Measurements from ENCODE around the gene DYSF. TPM values are rescaled to one million over a fixed set of nuclear protein-coding genes. Genes with fewer than 3 reads are reported as not detected.

DYSF gene
- total and polyA plus RNA-seq, 9 donors = 2.3 to 16.5 (median 5.1) TPM

GRCh38 chr2:71510196-71510807 lies 56.9 kb downstream of the DYSF start:
- 16 to 19% (median 17%) methylated on average over 6 of the region's 6 CpGs for WGBS, 3 donors
- H3K9me3 ChIP-seq = no peaks in the 10 kb centered on the region
- no peak overlapping the region for H3K27ac ChIP-seq
- DNase-seq = peak; percentile 44 to 72 (median 65)
- H3K36me3 ChIP-seq = no peaks in the 10 kb centered on the region
- intact Hi-C loops (cut with DNase I) = loop anchor here in 2 of 4 donors (5.0 to 10.0 kb wide), 2 partner anchors 208 to 216 kb away; no protein-coding TSS in a partner anchor
- no peaks in the 10 kb centered on the region for H3K27me3 ChIP-seq
- H3K4me3 ChIP-seq = no peak overlapping the region
- TF ChIP-seq, protein P1, sequence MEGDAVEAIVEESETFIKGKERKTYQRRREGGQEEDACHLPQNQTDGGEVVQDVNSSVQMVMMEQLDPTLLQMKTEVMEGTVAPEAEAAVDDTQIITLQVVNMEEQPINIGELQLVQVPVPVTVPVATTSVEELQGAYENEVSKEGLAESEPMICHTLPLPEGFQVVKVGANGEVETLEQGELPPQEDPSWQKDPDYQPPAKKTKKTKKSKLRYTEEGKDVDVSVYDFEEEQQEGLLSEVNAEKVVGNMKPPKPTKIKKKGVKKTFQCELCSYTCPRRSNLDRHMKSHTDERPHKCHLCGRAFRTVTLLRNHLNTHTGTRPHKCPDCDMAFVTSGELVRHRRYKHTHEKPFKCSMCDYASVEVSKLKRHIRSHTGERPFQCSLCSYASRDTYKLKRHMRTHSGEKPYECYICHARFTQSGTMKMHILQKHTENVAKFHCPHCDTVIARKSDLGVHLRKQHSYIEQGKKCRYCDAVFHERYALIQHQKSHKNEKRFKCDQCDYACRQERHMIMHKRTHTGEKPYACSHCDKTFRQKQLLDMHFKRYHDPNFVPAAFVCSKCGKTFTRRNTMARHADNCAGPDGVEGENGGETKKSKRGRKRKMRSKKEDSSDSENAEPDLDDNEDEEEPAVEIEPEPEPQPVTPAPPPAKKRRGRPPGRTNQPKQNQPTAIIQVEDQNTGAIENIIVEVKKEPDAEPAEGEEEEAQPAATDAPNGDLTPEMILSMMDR (IDR thresholded peaks at IDR 0.05) = peak; percentile 62 to 68 (median 67)
- TF ChIP-seq POLR2A (IDR thresholded peaks at IDR 0.05) (no peak), EP300 (IDR thresholded peaks at IDR 0.05) (no peak)
- no peaks in the 10 kb centered on the region for H3K4me1 ChIP-seq (ENCODE audit: insufficient read depth)

DNA sequence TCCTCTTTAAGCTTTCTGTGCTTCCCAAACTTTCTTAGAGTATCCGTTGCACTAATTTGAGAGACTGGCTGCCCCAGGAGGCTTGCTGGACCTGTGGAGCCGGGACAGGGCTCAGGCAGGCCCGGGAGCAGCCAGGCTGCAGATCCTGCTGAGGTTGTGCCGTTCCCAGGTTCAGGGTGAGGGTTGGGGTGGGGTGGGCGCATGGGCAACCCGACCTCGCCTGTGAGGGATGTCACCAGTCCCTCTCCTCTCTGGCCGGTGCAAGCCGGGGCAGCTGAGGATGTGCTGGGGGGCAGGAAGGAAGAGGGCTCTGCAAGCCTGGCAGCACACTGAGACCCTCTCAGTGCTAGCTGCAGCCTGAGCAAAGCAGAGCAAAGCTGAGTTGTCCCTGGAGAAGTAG lies 57.6 kb downstream of the DYSF start:
- H3K27me3 ChIP-seq = no peaks in the 10 kb centered on the region
- WGBS, 3 donors = 76 to 87% (median 82%) methylated on average over 9 of the region's 9 CpGs
- no peak overlapping the region for H3K4me3 ChIP-seq
- no peaks in the 10 kb centered on the region for H3K36me3 ChIP-seq
- H3K27ac ChIP-seq = no peak overlapping the region
- TF ChIP-seq POLR2A (IDR thresholded peaks at IDR 0.05) (no peak), EP300 (IDR thresholded peaks at IDR 0.05) (no peak)
- TF ChIP-seq, protein P1 (IDR thresholded peaks at IDR 0.05) = no peak
- H3K4me1 ChIP-seq (ENCODE audit: insufficient read depth) = no peaks in the 10 kb centered on the region
- DNase-seq = no peak
- intact Hi-C loops (cut with DNase I) = loop anchor here in 2 of 4 donors (5.0 to 10.0 kb wide), 2 partner anchors 209 to 216 kb away; no protein-coding TSS in a partner anchor
- H3K9me3 ChIP-seq = no peaks in the 10 kb centered on the region

GRCh38 chr2:71511776-71512175 lies 58.4 kb downstream of the DYSF start:
- TF ChIP-seq POLR2A (IDR thresholded peaks at IDR 0.05) = no peak
- TF ChIP-seq, protein P1 (IDR thresholded peaks at IDR 0.05) = no peak
- TF ChIP-seq EP300 (IDR thresholded peaks at IDR 0.05) = no peak
- H3K36me3 ChIP-seq = no peaks in the 10 kb centered on the region
- H3K27me3 ChIP-seq = no peaks in the 10 kb centered on the region
- intact Hi-C loops (cut with DNase I) = loop anchor here in 2 of 4 donors (5.0 to 10.0 kb wide), 2 partner anchors 209 to 217 kb away; no protein-coding TSS in a partner anchor
- DNase-seq = no peak
- no peak overlapping the region for H3K4me3 ChIP-seq
- 55 to 67% (median 59%) methylated on average over 10 of the region's 10 CpGs for WGBS, 3 donors
- H3K27ac ChIP-seq = no peak overlapping the region
- H3K4me1 ChIP-seq (ENCODE audit: insufficient read depth) = no peaks in the 10 kb centered on the region
- no peaks in the 10 kb centered on the region for H3K9me3 ChIP-seq

DNA sequence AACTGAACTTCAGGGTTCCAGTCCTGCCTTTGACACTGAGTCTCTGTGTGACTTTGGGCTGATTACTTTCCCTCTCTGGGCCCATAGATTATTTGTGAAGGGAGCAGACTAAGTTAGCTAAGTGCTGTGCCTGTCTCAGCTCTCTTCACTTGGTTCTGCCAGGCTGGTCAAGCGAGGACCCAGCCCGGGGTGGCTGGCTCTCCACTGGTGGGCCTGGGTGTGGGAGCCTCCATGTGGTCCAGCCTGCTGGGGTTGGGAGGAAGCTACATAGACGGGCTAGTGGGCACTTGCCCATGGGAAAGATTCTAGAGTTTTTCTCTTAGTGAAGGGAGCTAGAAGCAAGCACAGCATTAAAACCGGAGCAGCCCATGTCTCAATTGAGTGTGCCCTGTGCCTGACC lies 59.0 kb downstream of the DYSF start:
- Histone ChIP-seq H3K9me3 (no peaks in the 10 kb centered on the region), H3K27me3 (no peaks in the 10 kb centered on the region), H3K27ac (no peak overlapping the region), H3K4me3 (no peak overlapping the region), H3K4me1 (ENCODE audit: insufficient read depth) (no peaks in the 10 kb centered on the region), H3K36me3 (no peaks in the 10 kb centered on the region)
- TF ChIP-seq EP300 (IDR thresholded peaks at IDR 0.05) (no peak), POLR2A (IDR thresholded peaks at IDR 0.05) (no peak)
- TF ChIP-seq, protein P1 (IDR thresholded peaks at IDR 0.05) = no peak
- 65 to 74% (median 67%) methylated on average over 4 of the region's 4 CpGs for WGBS, 3 donors
- intact Hi-C loops (cut with DNase I) = loop anchor here in 2 of 4 donors (5.0 to 10.0 kb wide), 2 partner anchors 210 to 218 kb away; no protein-coding TSS in a partner anchor
- no peak for DNase-seq
